Measurements from ENCODE around the gene CLNK.

GRCh38 chr4:10672379-10672778 is 12.2 kb downstream of the CLNK start:
- TF ChIP-seq CTCF (IDR thresholded peaks at IDR 0.05) (no peak), POLR2A (IDR thresholded peaks at IDR 0.05) (no peak)
